K562 (cell line): ENCODE results near the gene LRRC15. TPM values are rescaled to one million over a fixed set of nuclear protein-coding genes. Genes with fewer than 3 reads are reported as not detected.
A peak's percentile ranks its signal among the peaks of the same experiment; 100 is the strongest.

ENCODE experiments used
- ADNP ChIP-seq: fragments of 200-800 bp; sonication (Bioruptor generic); IDR thresholded peaks from 2 replicates; pipeline ENCODE4 v1.6.1; 2016; ENCODE audit warnings: missing genetic modification characterization, missing compliant biosample characterization
- CCAR2 ChIP-seq: fragments of 200-400 bp; formaldehyde crosslinking; IDR thresholded peaks from 2 replicates; pipeline ENCODE4 v1.6.1; 2017; ENCODE audit warnings: mild to moderate bottlenecking, low read depth, low read length
- EHMT2 ChIP-seq: fragments of 450-650 bp; IDR thresholded peaks from 2 replicates; pipeline ENCODE4 v1.6.1; 2018; ENCODE audit warnings: antibody characterized with exemption
- HDAC1 ChIP-seq, 2 experiments: fragments of 450-650 bp; IDR thresholded peaks; 2 replicates each; pipeline ENCODE4 v1.6.1; 2016 to 2017; ENCODE audit warnings: inconsistent platforms in 1 of 2, mild to moderate bottlenecking in 1 of 2, moderate library complexity in 1 of 2
- HMG20A ChIP-seq: fragments of 450-650 bp; formaldehyde crosslinking; conservative IDR thresholded peaks from 2 replicates; pipeline ENCODE4 v1.4.0; 2020; ENCODE audit warnings: mild to moderate bottlenecking, mixed read lengths
- ID3 ChIP-seq, 2 experiments: fragments of 250-450 bp in 1 of 2; fragments of 450-650 bp in 1 of 2; sonication (Bioruptor Pico) in 1 of 2; IDR thresholded peaks; 2 replicates each; pipeline versions ENCODE4 v1.6.1 to v1.8.0; 2016 to 2021; ENCODE audit warnings: mild to moderate bottlenecking in 2 of 2, moderate library complexity in 2 of 2, missing compliant biosample characterization in 1 of 2, missing genetic modification characterization in 1 of 2
- RFX5 ChIP-seq: IDR thresholded peaks from 2 replicates; pipeline ENCODE4 v1.6.1; 2011; ENCODE audit warnings: low read depth, mild to moderate bottlenecking, improper control_type of control experiment, low read length
- SRSF9 ChIP-seq: fragments of 200-400 bp; formaldehyde crosslinking; IDR thresholded peaks from 2 replicates; pipeline ENCODE4 v1.6.1; 2017; ENCODE audit warnings: low read depth, low read length, borderline replicate concordance
- ZZZ3 ChIP-seq: fragments of 450-650 bp; IDR thresholded peaks from 2 replicates; pipeline ENCODE4 v1.6.1; 2016; ENCODE audit warnings: antibody characterized with exemption, mild to moderate bottlenecking, moderate library complexity
- polyA plus RNA-seq, 8 experiments: library from polyadenylated mRNA; depleted of rRNA in 4 of 8; stranded (reverse) in 5 of 8; unstranded in 3 of 8; fragments of >200 nt; fragmentation: Nextera tagmentation in 2 of 8; fragmentation: Illumina TruSeq in 1 of 8; extraction: Ambion mirVana in 2 of 8; extraction: Trizol in 1 of 8; gene quantifications; 2 replicates each; pipeline versions ENCODE4 v1.2.1 to v1.2.3, GENCODE V29; 2011 to 2014; ENCODE audit warnings: inconsistent platforms in 1 of 8, missing spikeins in 1 of 8
- total RNA-seq, 7 experiments: library from RNA; depleted of rRNA in 6 of 7; stranded (reverse); fragments of >200 nt in 6 of 7; fragmentation: Illumina TruSeq in 2 of 7; extraction: Trizol in 2 of 7; gene quantifications; 2 replicates each; pipeline versions ENCODE4 v1.2.1 to v1.2.3, GENCODE V29; 2011 to 2021; ENCODE audit warnings: low replicate concordance in 1 of 7
- TF ChIP-seq, protein P1 (sequence below): fragments of 250-450 bp; sonication (Bioruptor Pico); IDR thresholded peaks from 2 replicates; pipeline ENCODE4 v1.4.0; 2020; ENCODE audit warnings: borderline replicate concordance
- TF ChIP-seq, protein P2 (sequence below): fragments of 450-650 bp; IDR thresholded peaks from 2 replicates; pipeline ENCODE4 v1.6.1; 2017; ENCODE audit warnings: antibody characterized with exemption, mild to moderate bottlenecking

LRRC15 gene
- total and polyA plus RNA-seq, 9 of the 15 experiments (the other 6 are each of a cell fraction or from before 2014, with no cell fraction given): not detected

- TF ChIP-seq, protein P1, sequence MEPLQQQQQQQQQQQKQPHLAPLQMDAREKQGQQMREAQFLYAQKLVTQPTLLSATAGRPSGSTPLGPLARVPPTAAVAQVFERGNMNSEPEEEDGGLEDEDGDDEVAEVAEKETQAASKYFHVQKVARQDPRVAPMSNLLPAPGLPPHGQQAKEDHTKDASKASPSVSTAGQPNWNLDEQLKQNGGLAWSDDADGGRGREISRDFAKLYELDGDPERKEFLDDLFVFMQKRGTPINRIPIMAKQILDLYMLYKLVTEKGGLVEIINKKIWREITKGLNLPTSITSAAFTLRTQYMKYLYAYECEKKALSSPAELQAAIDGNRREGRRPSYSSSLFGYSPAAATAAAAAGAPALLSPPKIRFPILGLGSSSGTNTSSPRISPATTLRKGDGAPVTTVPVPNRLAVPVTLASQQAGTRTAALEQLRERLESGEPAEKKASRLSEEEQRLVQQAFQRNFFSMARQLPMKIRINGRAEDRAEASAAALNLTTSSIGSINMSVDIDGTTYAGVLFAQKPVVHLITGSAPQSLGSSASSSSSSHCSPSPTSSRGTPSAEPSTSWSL: no peak
- TF ChIP-seq HDAC1 (IDR thresholded peaks at IDR 0.05) (peak in 1 of 2 experiments; percentile 59; a peak in 1 of 4 replicates), HMG20A (CRISPR knock-in tag) (no peak), EHMT2 (0 out of 2 replicates have a peak, but pooled peaks have one; percentile 25), SRSF9 (no peak), CCAR2 (no peak), ZZZ3 (no peak), ID3 (CRISPR knock-in tag; IDR thresholded peaks at IDR 0.05) (no peak), ID3 (tag; IDR thresholded peaks at IDR 0.05) (no peak), ADNP (tag) (peak; percentile 97), RFX5 (no peak)
- TF ChIP-seq, protein P2, sequence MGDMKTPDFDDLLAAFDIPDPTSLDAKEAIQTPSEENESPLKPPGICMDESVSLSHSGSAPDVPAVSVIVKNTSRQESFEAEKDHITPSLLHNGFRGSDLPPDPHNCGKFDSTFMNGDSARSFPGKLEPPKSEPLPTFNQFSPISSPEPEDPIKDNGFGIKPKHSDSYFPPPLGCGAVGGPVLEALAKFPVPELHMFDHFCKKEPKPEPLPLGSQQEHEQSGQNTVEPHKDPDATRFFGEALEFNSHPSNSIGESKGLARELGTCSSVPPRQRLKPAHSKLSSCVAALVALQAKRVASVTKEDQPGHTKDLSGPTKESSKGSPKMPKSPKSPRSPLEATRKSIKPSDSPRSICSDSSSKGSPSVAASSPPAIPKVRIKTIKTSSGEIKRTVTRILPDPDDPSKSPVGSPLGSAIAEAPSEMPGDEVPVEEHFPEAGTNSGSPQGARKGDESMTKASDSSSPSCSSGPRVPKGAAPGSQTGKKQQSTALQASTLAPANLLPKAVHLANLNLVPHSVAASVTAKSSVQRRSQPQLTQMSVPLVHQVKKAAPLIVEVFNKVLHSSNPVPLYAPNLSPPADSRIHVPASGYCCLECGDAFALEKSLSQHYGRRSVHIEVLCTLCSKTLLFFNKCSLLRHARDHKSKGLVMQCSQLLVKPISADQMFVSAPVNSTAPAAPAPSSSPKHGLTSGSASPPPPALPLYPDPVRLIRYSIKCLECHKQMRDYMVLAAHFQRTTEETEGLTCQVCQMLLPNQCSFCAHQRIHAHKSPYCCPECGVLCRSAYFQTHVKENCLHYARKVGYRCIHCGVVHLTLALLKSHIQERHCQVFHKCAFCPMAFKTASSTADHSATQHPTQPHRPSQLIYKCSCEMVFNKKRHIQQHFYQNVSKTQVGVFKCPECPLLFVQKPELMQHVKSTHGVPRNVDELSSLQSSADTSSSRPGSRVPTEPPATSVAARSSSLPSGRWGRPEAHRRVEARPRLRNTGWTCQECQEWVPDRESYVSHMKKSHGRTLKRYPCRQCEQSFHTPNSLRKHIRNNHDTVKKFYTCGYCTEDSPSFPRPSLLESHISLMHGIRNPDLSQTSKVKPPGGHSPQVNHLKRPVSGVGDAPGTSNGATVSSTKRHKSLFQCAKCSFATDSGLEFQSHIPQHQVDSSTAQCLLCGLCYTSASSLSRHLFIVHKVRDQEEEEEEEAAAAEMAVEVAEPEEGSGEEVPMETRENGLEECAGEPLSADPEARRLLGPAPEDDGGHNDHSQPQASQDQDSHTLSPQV: no peak
- TF ChIP-seq, all 486 proteins: peak for 17
Observed at GRCh38 chr3:194324823-194325327, 44.7 kb downstream of the LRRC15 start (continued).
